ENCODE measurements around the gene GRB10.

- TF ChIP-seq CTCF (IDR thresholded peaks at IDR 0.05; ENCODE audit: low read depth, low read length, missing input control) (no peak), TAF1 (conservative IDR thresholded peaks at IDR 0.05) (no peak), GABPA (IDR thresholded peaks at IDR 0.05 in 1 of 2, conservative IDR thresholded peaks at IDR 0.05 in 1 of 2) (no peak), REST (IDR thresholded peaks at IDR 0.05) (no peak), MAX (IDR thresholded peaks at IDR 0.05) (no peak)
Observed at GRCh38 chr7:50752422-50752821, 30.3 kb downstream of the GRB10 start.
